Left ventricle myocardium inferior (tissue), 1 donor: ENCODE results near the gene REPS2. TPM values are rescaled to one million over a fixed set of nuclear protein-coding genes. Genes with fewer than 3 reads are reported as not detected.

Experiments
- DNase-seq: peaks from one replicate; pipeline ENCODE4 v3.0.0-alpha.2; 2020
- H3K27ac ChIP-seq: fragments of 200-600 bp; replicated peaks from 2 replicates; pipeline ENCODE4 v1.8.0; 2021
- H3K27me3 ChIP-seq: fragments of 200-600 bp; 2 replicates; pipeline ENCODE4 v1.8.0; 2021; ENCODE audit warnings: low read depth
- H3K36me3 ChIP-seq: fragments of 200-600 bp; 2 replicates; pipeline ENCODE4 v1.8.0; 2021
- H3K4me1 ChIP-seq: fragments of 200-600 bp; 2 replicates; pipeline ENCODE4 v1.8.0; 2021
- H3K4me3 ChIP-seq: fragments of 200-600 bp; 2 replicates; pipeline ENCODE4 v1.8.0; 2021; ENCODE audit warnings: mild to moderate bottlenecking, moderate library complexity
- H3K9me3 ChIP-seq: fragments of 200-600 bp; replicated peaks from 2 replicates; pipeline ENCODE4 v1.8.0; 2021
- CTCF ChIP-seq: fragments of 200-600 bp; IDR thresholded peaks from 2 replicates; pipeline ENCODE4 v1.8.0; 2021; ENCODE audit warnings: antibody characterized with exemption, mild to moderate bottlenecking, borderline replicate concordance
- intact Hi-C: fragments of 100-400 bp; cut with micrococcal nuclease; formaldehyde crosslinking; loops from one replicate; pipeline ENCODE4 v1.11.0; 2022
- total RNA-seq: library from RNA; stranded (reverse); fragmentation: NEBNext Ultra II Directional; extraction: Animal tissue kit (Norgen Biotek cat#: 25700); gene quantifications from one replicate; pipeline ENCODE4 v1.2.1, GENCODE V29; 2021
- donor health status: DM: no; HTN: yes; CAD: no; lungs with severe emphysema.

Gene REPS2
- total RNA-seq, 1 donor from 2014 or later, result 7.6 TPM

- no peak for TF ChIP-seq CTCF
- intact Hi-C loops, result no loop called here
- Histone ChIP-seq H3K27ac (no peak overlapping the region), H3K9me3 (no peaks in the 10 kb centered on the region), H3K27me3 (no peaks in the 10 kb centered on the region), H3K4me1 (peaks cover 14% of the 10 kb centered on the region), H3K36me3 (no peaks in the 10 kb centered on the region), H3K4me3 (no peak overlapping the region)
- DNase-seq, result no peak
Measured at GRCh38 chrX:17077361-17077760, 130.9 kb downstream of the REPS2 start.

GRCh38 chrX:17078031-17078720, 131.7 kb downstream of the REPS2 start:
- intact Hi-C loops, result no loop called here
- TF ChIP-seq CTCF, result no peak
- Histone ChIP-seq H3K27ac (no peak overlapping the region), H3K4me3 (no peak overlapping the region), H3K27me3 (no peaks in the 10 kb centered on the region), H3K4me1 (peaks cover 14% of the 10 kb centered on the region), H3K9me3 (no peaks in the 10 kb centered on the region), H3K36me3 (no peaks in the 10 kb centered on the region)
- DNase-seq, result no peak

GRCh38 chrX:17081511-17081910, 135.1 kb downstream of the REPS2 start:
- Histone ChIP-seq H3K4me3 (no peak overlapping the region), H3K4me1 (peaks cover 14% of the 10 kb centered on the region), H3K27ac (no peak overlapping the region), H3K27me3 (no peaks in the 10 kb centered on the region), H3K36me3 (no peaks in the 10 kb centered on the region), H3K9me3 (no peaks in the 10 kb centered on the region)
- no peak for DNase-seq
- intact Hi-C loops, result no loop called here
- no peak for TF ChIP-seq CTCF

- TF ChIP-seq CTCF, result no peak
- Histone ChIP-seq H3K4me3 (no peak overlapping the region), H3K27ac (no peak overlapping the region), H3K9me3 (no peaks in the 10 kb centered on the region), H3K36me3 (no peaks in the 10 kb centered on the region), H3K27me3 (no peaks in the 10 kb centered on the region), H3K4me1 (peaks cover 14% of the 10 kb centered on the region)
- no peak for DNase-seq
- intact Hi-C loops, result no loop called here
Measured at GRCh38 chrX:17081968-17082367, 135.5 kb downstream of the REPS2 start.

GRCh38 chrX:17082831-17083230, 136.4 kb downstream of the REPS2 start:
- no peak overlapping the region for H3K4me3 ChIP-seq
- TF ChIP-seq CTCF, result no peak
- H3K36me3 ChIP-seq, result no peaks in the 10 kb centered on the region
- intact Hi-C loops, result no loop called here
- H3K9me3 ChIP-seq, result no peaks in the 10 kb centered on the region
- no peak overlapping the region for H3K27ac ChIP-seq
- no peak for DNase-seq
- no peaks in the 10 kb centered on the region for H3K27me3 ChIP-seq
- H3K4me1 ChIP-seq, result peaks cover 11% of the 10 kb centered on the region

GRCh38 chrX:17086317-17086716, 139.9 kb downstream of the REPS2 start:
- no peaks in the 10 kb centered on the region for H3K27me3 ChIP-seq
- no peak for TF ChIP-seq CTCF
- H3K4me1 ChIP-seq, result no peaks in the 10 kb centered on the region
- no peaks in the 10 kb centered on the region for H3K36me3 ChIP-seq
- H3K9me3 ChIP-seq, result no peaks in the 10 kb centered on the region
- intact Hi-C loops, result no loop called here
- H3K4me3 ChIP-seq, result no peak overlapping the region
- no peak for DNase-seq
- H3K27ac ChIP-seq, result no peak overlapping the region
